IPS DF 19.7 (cell line): ENCODE data around the gene SELENOO.

Experiments
- DNase-seq: peaks from one replicate; pipeline ENCODE4 v3.0.0-alpha.2; 2013; ENCODE audit warnings: low read depth, low spot score

SELENOO gene

GRCh38 chr22:50238755-50239154, 37.9 kb downstream of the SELENOO start:
- DNase-seq, result no peak

GRCh38 chr22:50242406-50242949, 41.7 kb downstream of the SELENOO start:
- DNase-seq, result no peak

GRCh38 chr22:50243685-50244419, 43.0 kb downstream of the SELENOO start:
- DNase-seq, result no peak

- no peak for DNase-seq
Observed at GRCh38 chr22:50244420-50245213, 43.8 kb downstream of the SELENOO start, which contains the start of gene TUBGCP6. TSS of gene TUBGCP6 (minus strand) at chr22:50245023. CDS start at chr22:50244459, 564 bp downstream.

GRCh38 chr22:50245214-50246072, 44.6 kb downstream of the SELENOO start:
- DNase-seq, result no peak

- DNase-seq, result no peak
Observed at GRCh38 chr22:50246242-50247175, 45.7 kb downstream of the SELENOO start.

- DNase-seq, result no peak
Observed at GRCh38 chr22:50247748-50248147, 46.9 kb downstream of the SELENOO start.

- DNase-seq, result no peak
Observed at GRCh38 chr22:50248196-50249081, 47.6 kb downstream of the SELENOO start.

- no peak for DNase-seq
Observed at GRCh38 chr22:50249341-50250248, 48.8 kb downstream of the SELENOO start.

GRCh38 chr22:50250249-50250554, 49.4 kb downstream of the SELENOO start:
- DNase-seq, result no peak

- DNase-seq, result no peak
Observed at GRCh38 chr22:50250555-50251476, 50.0 kb downstream of the SELENOO start, which contains the start of gene HDAC10. TSS of gene HDAC10 (minus strand) at chr22:50251265. CDS start at chr22:50251032, 233 bp downstream.

- no peak for DNase-seq
Observed at GRCh38 chr22:50251477-50252081, 50.8 kb downstream of the SELENOO start.

- DNase-seq, result no peak
Observed at GRCh38 chr22:50252082-50253045, 51.6 kb downstream of the SELENOO start.

GRCh38 chr22:50253046-50253915, 52.5 kb downstream of the SELENOO start:
- DNase-seq, result no peak

- no peak for DNase-seq
Observed at GRCh38 chr22:50253941-50254340, 53.1 kb downstream of the SELENOO start.
